Activated CD4-positive, alpha-beta T cell treated with anti-CD3 and anti-CD28 coated beads, Interleukin-2, amount 50 U/mL, for 24 hours (primary cell): ENCODE data around the gene KCND3.
A peak's percentile ranks its signal among the peaks of the same experiment; 100 is the strongest.
"Not testable (repeated sequence)": the region's sequence is repeated elsewhere in the genome, so short reads cannot be mapped to it uniquely, and the experiment has no call there.

ENCODE experiments used
- DNase-seq, 2 donors: peaks; one replicate each; pipeline ENCODE4 v3.0.0-alpha.2; 2020; ENCODE audit warnings: low read depth in 1 of 2, low spot score in 1 of 2

Gene KCND3

DNA sequence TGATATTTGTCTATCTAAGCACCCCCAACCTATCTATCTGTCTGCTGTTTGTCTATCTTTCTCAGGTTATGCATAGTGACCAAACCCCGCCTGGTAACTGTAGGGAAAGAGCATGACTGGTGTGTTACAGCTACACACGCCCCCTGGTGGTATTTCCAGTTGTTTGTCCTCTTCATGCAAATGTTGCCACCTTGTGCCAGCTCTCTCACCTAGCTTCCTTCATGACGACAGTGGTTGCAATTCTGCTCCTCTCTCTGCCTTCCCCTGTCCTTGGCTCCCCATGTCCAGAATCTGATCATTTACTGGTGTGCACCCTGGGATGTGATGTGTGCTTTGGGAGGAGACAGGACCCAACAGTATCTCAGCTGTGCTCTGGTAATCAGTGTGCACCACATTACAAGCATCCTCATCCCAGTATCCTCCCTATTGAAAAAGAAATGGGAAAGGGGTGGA is 242.2 kb downstream of the KCND3 start:
- peak in 1 of 2 donors; percentile 70 for DNase-seq

GRCh38 chr1:111746614-111746999 is 242.9 kb downstream of the KCND3 start:
- DNase-seq, result no peak

DNA sequence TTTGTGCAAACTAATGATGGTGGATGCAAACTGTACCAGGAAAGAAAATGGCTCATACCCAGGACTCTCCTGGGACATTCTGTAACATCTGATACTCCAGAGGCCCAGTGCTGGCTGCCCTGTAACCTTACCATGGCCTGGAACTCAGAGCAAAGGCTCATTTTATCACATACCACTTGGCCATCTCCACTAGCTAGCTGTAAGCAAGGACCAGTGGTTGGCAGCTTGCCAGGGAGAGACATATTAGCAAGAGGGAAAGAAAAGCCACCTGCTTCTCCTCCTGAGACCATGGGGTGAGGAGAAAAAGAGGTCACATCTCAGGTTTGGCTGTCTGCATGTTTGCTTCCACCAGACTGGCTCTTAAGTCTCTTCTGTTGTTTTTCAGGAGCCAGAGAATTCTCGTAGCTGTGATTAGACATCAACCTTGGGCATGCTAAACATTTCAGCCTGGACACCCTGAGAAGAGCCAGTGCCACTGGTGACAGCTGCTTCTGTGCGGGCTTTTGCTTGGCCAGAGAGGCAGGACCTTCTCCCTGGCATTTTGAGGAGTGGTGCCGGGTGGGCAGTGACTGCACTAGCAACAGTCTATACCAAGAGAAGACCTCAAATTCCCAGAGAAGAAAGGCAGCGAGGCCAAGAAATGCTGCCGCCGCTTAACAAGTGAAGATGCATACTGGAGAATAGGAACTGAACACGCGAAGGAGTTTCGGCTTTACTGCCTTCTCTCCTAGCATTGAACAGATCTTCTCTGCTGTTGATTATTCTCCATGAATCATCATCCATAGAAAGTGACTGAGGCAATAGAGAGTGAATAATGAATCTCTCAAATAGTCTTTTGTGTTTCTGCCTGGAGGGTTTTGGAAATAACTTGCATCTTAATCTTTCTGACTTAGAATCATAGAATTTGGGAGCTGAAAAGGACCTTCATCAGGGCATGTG is 243.5 kb downstream of the KCND3 start:
- no peak for DNase-seq

- DNase-seq, result no peak
These were observed 245.8 kb downstream of the KCND3 start for GRCh38 chr1:111743679-111744101.

DNA sequence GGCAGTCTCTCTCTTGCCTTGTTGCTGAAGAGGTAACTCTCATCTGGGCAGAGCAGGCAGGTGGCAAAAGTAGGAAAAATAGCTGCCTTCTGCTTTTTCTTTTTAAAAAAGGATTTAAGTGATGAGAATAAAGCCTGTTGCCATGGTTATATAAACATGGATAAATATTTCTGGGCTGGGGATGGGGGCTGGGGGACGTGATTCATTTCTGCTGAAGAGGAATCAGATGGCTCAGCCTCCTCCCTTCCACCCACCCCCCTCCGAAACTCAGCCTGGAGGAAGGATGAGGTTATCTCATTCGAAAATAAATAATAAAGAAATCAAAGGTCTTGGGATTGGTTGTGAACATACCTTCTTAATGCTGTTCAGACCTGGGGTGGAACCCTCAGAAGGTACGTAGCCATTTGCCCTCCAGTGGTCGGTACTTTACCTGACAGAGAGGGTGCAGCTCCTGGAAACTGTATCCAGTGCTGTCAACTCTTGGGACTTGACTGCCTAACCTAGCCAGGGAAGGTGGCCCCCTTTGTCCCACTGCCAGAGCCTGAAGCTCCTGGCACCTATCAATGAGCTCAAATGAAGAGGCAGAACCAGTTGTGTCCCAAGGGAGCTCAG is 246.4 kb downstream of the KCND3 start:
- no peak for DNase-seq

DNA sequence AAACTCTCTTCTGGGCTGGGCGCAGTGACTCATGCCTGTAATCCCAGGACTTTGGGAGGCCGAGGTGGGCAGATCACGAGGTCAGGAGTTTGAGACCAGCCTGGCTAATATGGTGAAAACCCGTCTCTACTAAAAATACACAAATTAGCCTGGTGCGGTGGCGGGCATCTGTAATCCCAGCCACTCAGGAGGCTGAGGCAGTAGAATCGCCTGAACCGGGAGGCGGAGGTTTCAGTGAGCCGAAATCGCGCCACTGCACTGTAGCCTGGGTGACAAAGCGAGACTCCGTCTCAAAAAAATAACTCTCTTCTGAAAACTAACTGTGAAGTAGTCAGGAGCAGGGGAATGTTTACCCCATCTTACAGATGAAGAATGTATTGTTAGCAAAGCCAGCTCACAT is 247.2 kb downstream of the KCND3 start:
- DNase-seq, result not testable (repeated sequence)

DNA sequence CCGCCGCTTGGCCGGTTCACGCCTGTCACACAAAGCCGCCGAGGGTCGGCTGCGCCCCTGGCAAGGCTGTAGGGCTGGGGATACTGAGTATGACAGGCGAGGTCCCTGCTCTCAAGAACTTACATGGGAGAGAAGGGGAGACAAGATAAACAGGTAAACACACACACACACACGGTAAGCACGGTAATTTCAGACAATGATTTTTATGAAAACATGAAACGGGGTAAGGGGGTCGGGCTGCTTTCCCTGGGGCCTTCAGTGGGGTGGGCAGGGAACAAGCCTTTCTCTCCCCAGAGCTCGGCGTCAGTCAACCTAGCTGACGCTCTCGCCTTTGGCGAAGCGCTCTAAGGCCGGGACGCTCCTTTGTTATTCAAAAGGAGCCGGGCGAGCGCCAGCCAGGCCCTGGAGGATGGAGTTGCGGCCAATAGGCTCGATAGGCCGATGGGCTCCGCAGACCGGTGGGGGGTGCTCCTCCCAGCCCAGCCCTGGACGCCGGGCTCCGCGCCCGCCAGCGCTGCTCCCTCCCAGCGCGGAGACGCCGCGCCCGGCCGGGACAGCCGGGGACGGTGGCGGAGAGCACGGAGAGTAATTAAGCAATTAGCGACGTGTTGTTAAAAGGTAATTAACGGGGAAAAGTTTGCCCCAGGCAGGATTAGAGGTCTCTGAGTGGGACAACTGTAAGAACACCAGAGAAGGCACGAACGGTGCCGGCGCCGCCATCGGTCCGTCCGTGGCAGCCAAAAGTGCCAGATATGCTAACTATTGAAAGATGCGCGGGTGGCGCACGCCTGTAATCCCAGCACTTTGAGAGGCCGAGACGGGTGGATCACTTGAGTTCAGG is 249.3 kb downstream of the KCND3 start:
- DNase-seq, result peak in 1 of 2 donors; percentile 15

DNA sequence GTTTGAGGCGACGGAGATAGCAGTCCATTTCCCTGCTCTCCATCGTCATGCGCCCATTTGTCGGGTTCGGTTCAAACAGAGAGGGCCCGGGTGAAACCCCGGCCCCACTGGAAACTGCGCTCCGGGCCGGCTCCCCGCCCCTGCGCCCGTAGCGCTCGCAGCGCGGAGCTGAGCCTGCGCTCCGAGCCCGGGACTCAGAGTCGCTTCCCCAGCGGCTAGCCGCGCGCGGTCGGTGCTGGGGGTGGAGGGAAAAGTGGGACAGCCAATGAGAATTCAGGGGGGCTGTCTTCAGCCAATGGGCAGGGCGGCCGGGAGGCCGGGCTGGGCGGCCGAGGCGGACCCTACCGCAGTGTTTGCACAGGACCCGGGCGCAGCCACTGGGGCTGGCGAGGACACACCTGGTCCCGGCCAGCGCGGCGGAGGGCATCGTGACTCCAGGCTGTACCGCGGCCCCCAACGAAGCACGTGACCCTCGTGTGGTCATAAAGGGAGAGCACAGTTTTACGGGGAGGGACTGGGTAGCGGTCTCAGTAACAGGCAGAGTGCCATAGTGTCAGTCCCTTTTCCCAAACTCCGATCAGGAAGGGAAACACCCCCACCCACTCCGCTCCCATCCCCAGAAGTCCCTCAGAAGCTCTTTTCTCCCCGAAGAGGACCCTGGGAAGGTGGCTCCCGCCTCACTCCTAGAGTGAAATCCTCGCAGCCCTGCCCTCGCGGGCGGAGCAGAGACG is 250.1 kb downstream of the KCND3 start, which contains the start of gene INKA2:
Gene INKA2 (minus strand): TSS at position 202 of the 731 bp plus-strand sequence. CDS start 153 bp downstream, at position 49.
- peak; percentile 53 to 58 for DNase-seq

- peak in 1 of 2 donors; percentile 9 for DNase-seq
These were observed 250.9 kb downstream of the KCND3 start for GRCh38 chr1:111738436-111739193.

- DNase-seq, result no peak
These were observed 251.4 kb downstream of the KCND3 start for GRCh38 chr1:111738133-111738435.

- DNase-seq, result no peak
These were observed 252.0 kb downstream of the KCND3 start for GRCh38 chr1:111737216-111738132.

DNA sequence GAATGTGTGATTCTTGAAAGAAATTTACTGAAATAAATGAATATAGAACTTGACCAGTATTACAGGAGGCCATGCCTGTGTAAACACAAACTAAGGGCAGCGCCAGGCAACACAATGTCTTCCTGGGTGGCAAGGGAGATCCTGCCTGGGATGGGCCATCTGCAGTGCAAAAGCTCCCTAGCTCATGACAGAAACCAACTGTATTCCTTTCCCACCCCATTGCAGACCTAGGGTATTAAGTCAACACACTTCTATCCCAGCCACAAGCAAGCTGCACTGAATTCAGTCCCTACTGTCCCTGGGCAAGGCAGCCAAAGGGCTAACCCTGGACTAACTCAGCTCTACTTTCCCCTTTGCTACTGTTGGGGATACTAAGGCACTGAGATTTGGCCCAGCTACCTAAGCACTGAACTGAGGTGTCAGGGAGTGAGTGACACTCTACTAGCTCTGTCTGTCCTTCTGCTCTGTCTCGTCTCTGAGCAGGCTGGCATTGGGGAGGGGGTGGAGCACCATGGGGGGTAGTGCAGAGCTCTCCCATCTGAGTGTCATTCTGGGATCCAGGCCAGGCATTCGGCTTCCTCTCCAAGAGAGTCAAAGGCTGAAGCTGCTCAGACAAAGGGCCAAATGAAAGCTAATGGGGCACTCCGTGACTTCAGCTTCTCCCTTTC is 252.8 kb downstream of the KCND3 start:
- no peak for DNase-seq

GRCh38 chr1:111735858-111736544 is 253.5 kb downstream of the KCND3 start:
- DNase-seq, result no peak

- DNase-seq, result no peak
These were observed 254.1 kb downstream of the KCND3 start for GRCh38 chr1:111735321-111735720.

DNA sequence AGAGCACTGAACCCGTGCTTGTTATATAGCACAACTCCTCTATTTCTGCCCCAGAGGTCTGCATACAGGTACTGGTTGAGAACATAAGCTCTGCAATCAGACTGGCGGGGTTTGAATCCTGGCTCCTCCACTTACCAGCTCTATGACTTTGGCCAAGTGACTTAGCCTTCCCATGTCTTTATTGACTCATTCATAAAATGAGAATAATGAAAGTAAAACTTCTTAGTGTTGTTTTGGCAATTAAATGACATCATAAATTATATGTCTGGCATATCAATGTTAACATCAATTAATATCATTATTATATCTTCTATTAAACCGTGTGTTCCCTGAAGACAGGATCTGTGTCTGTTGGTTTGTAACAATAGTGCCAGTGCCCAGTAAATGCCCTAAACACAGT is 254.6 kb downstream of the KCND3 start:
- no peak for DNase-seq

DNA sequence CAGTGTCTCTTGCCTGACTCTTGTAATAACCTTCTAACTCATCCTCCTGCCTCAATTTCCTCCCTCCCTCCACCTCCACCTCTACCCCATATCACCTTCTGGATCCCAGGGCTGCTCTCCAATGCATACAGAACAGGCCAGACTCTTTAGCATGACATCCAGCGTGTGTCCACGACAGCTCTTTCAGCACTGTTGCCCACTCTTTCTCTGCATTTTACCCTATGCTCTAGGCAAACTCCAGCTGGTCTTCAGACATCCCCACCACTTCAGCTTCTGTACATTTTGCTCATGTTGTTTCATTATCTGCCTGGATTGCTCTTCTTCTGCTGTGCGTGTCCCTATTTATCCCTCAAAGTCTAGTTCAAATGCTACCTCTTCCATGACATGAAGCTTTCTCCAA is 255.0 kb downstream of the KCND3 start:
- DNase-seq, result no peak

DNA sequence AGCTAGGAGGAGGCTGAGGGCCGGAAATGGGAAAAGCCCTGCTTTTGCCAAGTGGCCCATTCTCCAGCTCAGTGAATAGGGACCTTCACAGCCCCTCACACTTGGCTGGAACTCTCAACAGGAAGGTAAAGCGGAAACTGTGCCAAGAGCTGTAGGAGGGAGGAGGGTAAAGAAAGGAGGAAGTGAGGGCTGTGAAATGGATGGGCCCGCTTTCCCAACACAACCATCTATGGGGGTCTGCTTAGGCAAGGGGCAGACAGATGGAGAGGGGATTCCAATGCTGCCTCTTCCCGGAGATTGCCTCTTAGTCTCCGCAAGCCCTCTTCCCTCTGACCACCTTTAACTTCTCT is 255.5 kb downstream of the KCND3 start:
- no peak for DNase-seq
